Neural cell (in vitro differentiated cells): ENCODE measurements around the gene CCDC148.

Experiments used
- CTCF ChIP-seq: fragments of 450-650 bp; IDR thresholded peaks from 2 replicates; pipeline ENCODE4 v1.5.1; 2014; ENCODE audit warnings: antibody characterized with exemption, mild to moderate bottlenecking, moderate library complexity; ENCODE audit not compliant: poor library complexity, severe bottlenecking
- EP300 ChIP-seq: fragments of 450-650 bp; conservative IDR thresholded peaks from 2 replicates; pipeline ENCODE4 v1.6.1; 2014; ENCODE audit warnings: antibody characterized with exemption, mild to moderate bottlenecking, moderate library complexity; ENCODE audit not compliant: poor library complexity, severe bottlenecking

- no peak for TF ChIP-seq CTCF
- no peak for TF ChIP-seq EP300
Measured at GRCh38 chr2:158300394-158300793, 156.2 kb downstream of the CCDC148 start.
